T-helper 17 cell (primary cell): ENCODE data around the gene IPO13. TPM values are rescaled to one million over a fixed set of nuclear protein-coding genes. Genes with fewer than 3 reads are reported as not detected.

Experiments used
- ATAC-seq: fragments of 150-1000 bp; cut with Tn5 transposase; 2 replicates; pipeline ENCODE4 v1.10.0; 2021; ENCODE audit warnings: mild to moderate bottlenecking, moderate library complexity
- DNase-seq, 3 donors: peaks; one replicate each; pipeline versions ENCODE4 v3.0.0 to v3.0.0-alpha.2; 2020 to 2021
- H3K9me3 ChIP-seq: one replicate; pipeline ENCODE4 v1.7.0; 2013; ENCODE audit warnings: low read length, mild to moderate bottlenecking; ENCODE audit not compliant: control insufficient read depth, poor library complexity, severe bottlenecking
- H3K27ac Mint-ChIP-seq: one replicate; pipeline ENCODE4 v1.8.0; 2022; ENCODE audit warnings: mild to moderate bottlenecking, moderate library complexity, mixed read lengths
- H3K27me3 Mint-ChIP-seq: one replicate; pipeline ENCODE4 v1.8.0; 2022; ENCODE audit warnings: mixed read lengths
- H3K36me3 Mint-ChIP-seq: one replicate; pipeline ENCODE4 v1.8.0; 2022; ENCODE audit warnings: low read depth, mixed read lengths
- H3K4me1 Mint-ChIP-seq: one replicate; pipeline ENCODE4 v1.8.0; 2022; ENCODE audit warnings: mild to moderate bottlenecking, mixed read lengths
- H3K4me3 Mint-ChIP-seq: one replicate; pipeline ENCODE4 v1.8.0; 2022; ENCODE audit warnings: mild to moderate bottlenecking, moderate library complexity, mixed read lengths
- total RNA-seq, 4 donors: library from RNA in 2 of 4; stranded (reverse) in 2 of 4; gene quantifications; one replicate each; pipeline ENCODE4 v1.2.3 and lab custom pipeline; 2022 to 2026

The IPO13 gene
- total RNA-seq, 2 donors from 2014 or later = 10.6 to 12.5 TPM

DNA sequence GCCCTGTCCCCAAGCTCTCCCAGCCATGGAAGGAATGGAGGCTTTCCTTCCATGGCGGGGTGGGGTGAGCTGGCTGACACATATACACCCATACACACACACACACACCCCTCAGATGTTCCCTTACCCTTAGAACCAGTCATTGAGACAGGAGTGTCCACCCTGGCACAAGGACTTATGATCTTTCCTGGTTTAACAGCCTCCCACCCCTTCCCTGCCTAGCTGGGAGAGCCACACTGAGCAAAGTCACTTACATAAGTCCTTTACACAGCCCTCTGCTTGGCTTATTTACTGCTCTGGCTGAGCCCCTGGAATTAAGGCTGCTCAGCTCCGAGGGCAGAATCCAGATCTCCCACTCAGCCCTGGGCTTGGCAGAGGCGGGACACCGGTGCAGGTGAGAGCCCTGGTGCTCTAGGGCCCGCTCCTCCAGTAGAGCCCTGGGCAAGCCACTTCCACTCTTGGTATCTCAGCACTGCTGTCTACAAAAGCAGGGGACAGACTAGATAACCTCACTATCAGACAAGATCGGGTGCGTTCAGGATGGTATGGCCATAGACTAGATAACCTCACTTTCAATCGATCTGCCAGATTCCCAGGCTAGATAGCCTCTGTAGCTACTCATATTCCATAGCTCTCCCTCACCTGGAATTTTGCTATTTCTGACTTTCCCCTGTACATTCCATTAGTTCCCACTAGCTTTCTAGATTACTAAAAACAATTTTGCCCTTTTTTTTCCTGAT, 67.8 kb downstream of the IPO13 start:
- peaks cover 12% of the 10 kb centered on the region for H3K27me3 Mint-ChIP-seq
- H3K4me1 Mint-ChIP-seq = peaks cover 5% of the 10 kb centered on the region
- ATAC-seq (no peak), DNase-seq (no peak)
- no peaks in the 10 kb centered on the region for H3K9me3 ChIP-seq
- H3K27ac Mint-ChIP-seq = no peak overlapping the region
- no peaks in the 10 kb centered on the region for H3K36me3 Mint-ChIP-seq
- H3K4me3 Mint-ChIP-seq = peak overlapping the region; percentile 41

- peaks cover 2% of the 10 kb centered on the region for H3K4me1 Mint-ChIP-seq
- H3K36me3 Mint-ChIP-seq = no peaks in the 10 kb centered on the region
- ATAC-seq (no peak), DNase-seq (no peak)
- peaks cover 12% of the 10 kb centered on the region for H3K27me3 Mint-ChIP-seq
- H3K4me3 Mint-ChIP-seq = no peak overlapping the region
- no peak overlapping the region for H3K27ac Mint-ChIP-seq
- no peaks in the 10 kb centered on the region for H3K9me3 ChIP-seq
Measured at GRCh38 chr1:44015206-44015605, 68.5 kb downstream of the IPO13 start.

DNA sequence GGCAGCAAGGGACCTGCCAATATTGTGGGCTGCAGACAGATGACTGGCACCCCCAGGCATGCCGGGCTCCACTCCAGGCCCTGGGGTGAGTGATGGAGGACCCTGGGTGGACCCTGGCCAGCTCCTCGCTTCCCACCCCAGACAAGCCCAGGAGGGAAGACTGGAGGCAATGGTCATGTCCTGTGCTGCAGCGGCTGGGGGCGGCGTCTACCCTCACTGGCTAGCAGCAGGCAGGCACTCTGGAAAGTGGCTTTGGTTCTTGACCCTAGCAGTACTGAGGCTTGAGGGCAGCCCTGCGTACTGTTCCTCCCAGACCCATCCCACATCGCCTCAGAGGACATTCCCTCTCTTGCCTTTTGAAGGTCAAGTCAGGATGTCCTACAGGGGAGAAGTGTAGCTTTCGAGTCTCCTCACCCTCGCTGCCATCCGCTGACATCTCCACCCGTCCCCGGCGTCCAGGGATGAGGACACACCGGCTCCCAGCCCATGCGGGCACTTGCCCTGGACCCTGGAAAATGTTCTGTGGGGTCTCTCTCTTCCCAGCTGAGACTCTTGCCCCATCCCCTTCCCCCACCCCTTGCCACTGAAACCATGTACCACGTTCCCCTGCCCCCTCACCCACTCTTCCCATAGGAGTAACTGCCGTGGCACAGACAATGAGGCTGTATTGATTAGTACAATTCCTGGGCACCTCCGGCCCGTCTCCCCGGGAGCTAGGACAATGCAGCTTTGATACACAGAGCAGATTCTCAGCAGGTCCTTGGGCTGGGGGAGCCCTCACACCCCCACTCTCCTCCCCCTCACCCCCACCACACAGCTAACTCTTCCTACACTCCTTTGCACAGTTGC, 69.5 kb downstream of the IPO13 start:
- H3K4me3 Mint-ChIP-seq = no peak overlapping the region
- DNase-seq (no peak), ATAC-seq (no peak)
- H3K27ac Mint-ChIP-seq = no peak overlapping the region
- peaks cover 12% of the 10 kb centered on the region for H3K27me3 Mint-ChIP-seq
- H3K4me1 Mint-ChIP-seq = peaks cover 2% of the 10 kb centered on the region
- H3K36me3 Mint-ChIP-seq = no peaks in the 10 kb centered on the region
- no peaks in the 10 kb centered on the region for H3K9me3 ChIP-seq

DNA sequence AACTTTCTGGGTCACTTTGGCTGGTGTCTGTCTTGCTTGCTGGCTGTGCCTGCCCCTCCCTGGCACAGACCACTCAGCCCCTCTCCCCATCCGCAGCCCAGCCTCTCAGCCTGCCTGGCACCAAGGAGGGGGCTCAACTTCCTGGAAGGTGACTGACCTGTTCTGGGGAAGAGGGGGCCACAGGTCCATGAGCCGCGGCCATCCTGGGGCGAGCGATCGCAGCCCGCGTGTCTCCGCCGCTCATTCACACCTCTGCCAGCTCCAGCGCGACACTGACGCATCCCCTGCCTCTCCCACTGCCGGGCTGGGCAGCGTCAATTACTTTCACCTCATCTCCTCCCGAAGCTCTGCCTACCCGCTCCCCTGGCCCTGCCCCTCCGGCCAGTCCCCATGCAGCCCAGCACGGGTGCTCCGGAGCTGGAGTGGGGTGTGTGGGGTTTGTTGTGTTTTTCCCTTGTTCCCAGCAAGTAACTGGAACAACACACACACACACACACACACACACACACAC, 70.2 kb downstream of the IPO13 start:
- no peaks in the 10 kb centered on the region for H3K9me3 ChIP-seq
- Mint-ChIP-seq H3K27ac (no peak overlapping the region), H3K27me3 (peaks cover 12% of the 10 kb centered on the region), H3K4me1 (peaks cover 2% of the 10 kb centered on the region), H3K36me3 (no peaks in the 10 kb centered on the region), H3K4me3 (no peak overlapping the region)
- DNase-seq = no peak
- ATAC-seq = no peak

Other genes with a start within 250 kb of the IPO13 start
- 10 to 100 TPM; 19.8 to 24.9 TPM for gene ST3GAL3, start 239.4 kb upstream of the IPO13 start, total RNA-seq
- under 1 TPM; 0.52 to 0.65 TPM for gene ARTN, start 13.1 kb upstream of the IPO13 start, total RNA-seq
- 10 to 100 TPM; 17.7 to 24.4 TPM for gene DPH2, start 23.1 kb downstream of the IPO13 start, total RNA-seq
- 10 to 100 TPM; 72.1 to 80.5 TPM for gene ATP6V0B, start 28.0 kb downstream of the IPO13 start, total RNA-seq
- 1 to 10 TPM; 2.8 to 3.4 TPM for gene B4GALT2, start 32.3 kb downstream of the IPO13 start, total RNA-seq
- gene CCDC24, start 44.6 kb downstream of the IPO13 start, total RNA-seq = 1 to 10 TPM; 1.4 to 1.5 TPM
- gene SLC6A9, start 84.5 kb downstream of the IPO13 start, total RNA-seq = under 1 TPM in 1 of 2 donors, not detected in 1; 0.62 TPM
- not detected for gene KLF17, start 171.9 kb downstream of the IPO13 start, total RNA-seq
- not detected for gene KLF18, start 194.7 kb downstream of the IPO13 start, total RNA-seq